Colonic mucosa (tissue), 4 donors: ENCODE data around the gene ATP13A5. TPM values are rescaled to one million over a fixed set of nuclear protein-coding genes. Genes with fewer than 3 reads are reported as not detected.

ENCODE experiments used
- DNase-seq: peaks from one replicate; pipeline ENCODE4 v3.0.0-alpha.2; 2020
- H3K27ac ChIP-seq: fragments of 200-600 bp; one replicate; pipeline ENCODE4 v1.8.0; 2021
- H3K27me3 ChIP-seq: fragments of 200-600 bp; one replicate; pipeline ENCODE4 v1.8.0; 2021
- H3K36me3 ChIP-seq: fragments of 200-600 bp; one replicate; pipeline ENCODE4 v1.8.0; 2021
- H3K4me1 ChIP-seq: fragments of 200-600 bp; one replicate; pipeline ENCODE4 v1.8.0; 2021; ENCODE audit warnings: mild to moderate bottlenecking
- H3K4me3 ChIP-seq: fragments of 200-600 bp; one replicate; pipeline ENCODE4 v1.8.0; 2021
- H3K9ac ChIP-seq, 2 donors: one replicate each; pipeline ENCODE4 v1.7.0; 2013; ENCODE audit warnings: control low read depth in 2 of 2, low read depth in 2 of 2, low read length in 2 of 2
- H3K9me3 ChIP-seq: fragments of 200-600 bp; one replicate; pipeline ENCODE4 v1.8.0; 2021
- intact Hi-C: fragments of 100-400 bp; cut with DNase I; formaldehyde crosslinking; loops from one replicate; pipeline ENCODE4 v1.14.1; 2022
- total RNA-seq, 2 donors: library from RNA; stranded (reverse); fragmentation: NEBNext Ultra II Directional in 1 of 2; extraction: Animal tissue kit (Norgen Biotek cat#: 25700) in 1 of 2; gene quantifications; one replicate each; pipeline ENCODE4 v1.2.1, GENCODE V29; 2021
- TF ChIP-seq, protein P1 (sequence below): fragments of 200-600 bp; IDR thresholded peaks from one replicate; pipeline ENCODE4 v1.8.0; 2022; ENCODE audit warnings: antibody characterized with exemption, mild to moderate bottlenecking
- donor health status: healthy.
- donor health status: DM: no; HTN: no; CAD: no.
- donor health status: DM: no; HTN: no; CAD: no.

Gene ATP13A5
- total RNA-seq, 2 donors from 2014 or later: 0.05 to 0.37 TPM

DNA sequence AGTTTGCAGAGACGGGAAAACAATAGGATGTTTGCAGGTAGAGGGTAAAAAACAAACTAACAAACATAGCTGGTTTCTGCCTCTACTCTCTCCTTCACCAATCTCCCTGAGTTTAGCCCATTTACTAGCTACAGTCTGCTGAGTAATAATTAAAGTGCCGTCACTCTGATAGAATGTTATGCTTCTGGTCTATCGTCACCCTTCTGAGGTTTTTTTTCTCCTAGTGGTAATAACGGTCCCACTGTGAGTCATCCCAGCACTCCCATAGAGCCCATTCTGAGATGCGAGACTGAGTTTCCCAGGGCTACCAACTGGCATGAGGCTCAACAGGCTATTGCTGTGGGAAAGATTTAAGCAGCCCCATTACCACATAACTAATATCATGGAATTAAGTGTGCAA lies 81.1 kb downstream of the ATP13A5 start:
- Histone ChIP-seq H3K9ac (no peak overlapping the region), H3K4me3 (no peak overlapping the region), H3K4me1 (no peaks in the 10 kb centered on the region), H3K9me3 (no peaks in the 10 kb centered on the region), H3K36me3 (no peaks in the 10 kb centered on the region), H3K27ac (no peak overlapping the region), H3K27me3 (no peaks in the 10 kb centered on the region)
- intact Hi-C loops: no loop called here
- TF ChIP-seq, protein P1, sequence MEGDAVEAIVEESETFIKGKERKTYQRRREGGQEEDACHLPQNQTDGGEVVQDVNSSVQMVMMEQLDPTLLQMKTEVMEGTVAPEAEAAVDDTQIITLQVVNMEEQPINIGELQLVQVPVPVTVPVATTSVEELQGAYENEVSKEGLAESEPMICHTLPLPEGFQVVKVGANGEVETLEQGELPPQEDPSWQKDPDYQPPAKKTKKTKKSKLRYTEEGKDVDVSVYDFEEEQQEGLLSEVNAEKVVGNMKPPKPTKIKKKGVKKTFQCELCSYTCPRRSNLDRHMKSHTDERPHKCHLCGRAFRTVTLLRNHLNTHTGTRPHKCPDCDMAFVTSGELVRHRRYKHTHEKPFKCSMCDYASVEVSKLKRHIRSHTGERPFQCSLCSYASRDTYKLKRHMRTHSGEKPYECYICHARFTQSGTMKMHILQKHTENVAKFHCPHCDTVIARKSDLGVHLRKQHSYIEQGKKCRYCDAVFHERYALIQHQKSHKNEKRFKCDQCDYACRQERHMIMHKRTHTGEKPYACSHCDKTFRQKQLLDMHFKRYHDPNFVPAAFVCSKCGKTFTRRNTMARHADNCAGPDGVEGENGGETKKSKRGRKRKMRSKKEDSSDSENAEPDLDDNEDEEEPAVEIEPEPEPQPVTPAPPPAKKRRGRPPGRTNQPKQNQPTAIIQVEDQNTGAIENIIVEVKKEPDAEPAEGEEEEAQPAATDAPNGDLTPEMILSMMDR: no peak
- no peak for DNase-seq

DNA sequence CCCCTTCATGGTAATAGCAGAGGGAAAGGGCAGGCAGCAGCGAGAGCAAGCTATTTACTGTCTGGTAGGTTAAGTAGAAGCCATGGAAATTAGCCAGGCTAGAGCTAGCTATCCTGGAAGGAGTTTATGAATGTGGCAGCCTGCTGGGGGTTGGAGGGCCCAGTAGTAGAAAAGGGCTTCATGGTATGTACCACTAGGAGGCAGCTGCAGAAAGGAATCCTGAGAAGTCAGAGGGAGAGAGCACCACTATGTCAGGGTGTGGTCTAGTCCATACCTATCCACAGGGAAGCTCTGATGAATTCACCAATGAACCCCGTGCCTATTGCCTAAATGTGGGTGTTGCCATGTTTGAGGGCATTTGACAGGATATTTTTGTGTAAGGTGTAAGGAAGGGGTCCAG lies 82.6 kb downstream of the ATP13A5 start:
- Histone ChIP-seq H3K4me1 (no peaks in the 10 kb centered on the region), H3K27me3 (no peaks in the 10 kb centered on the region), H3K9ac (no peak overlapping the region), H3K36me3 (no peaks in the 10 kb centered on the region), H3K9me3 (no peaks in the 10 kb centered on the region), H3K4me3 (no peak overlapping the region), H3K27ac (no peak overlapping the region)
- intact Hi-C loops: no loop called here
- TF ChIP-seq, protein P1: no peak
- DNase-seq: no peak

DNA sequence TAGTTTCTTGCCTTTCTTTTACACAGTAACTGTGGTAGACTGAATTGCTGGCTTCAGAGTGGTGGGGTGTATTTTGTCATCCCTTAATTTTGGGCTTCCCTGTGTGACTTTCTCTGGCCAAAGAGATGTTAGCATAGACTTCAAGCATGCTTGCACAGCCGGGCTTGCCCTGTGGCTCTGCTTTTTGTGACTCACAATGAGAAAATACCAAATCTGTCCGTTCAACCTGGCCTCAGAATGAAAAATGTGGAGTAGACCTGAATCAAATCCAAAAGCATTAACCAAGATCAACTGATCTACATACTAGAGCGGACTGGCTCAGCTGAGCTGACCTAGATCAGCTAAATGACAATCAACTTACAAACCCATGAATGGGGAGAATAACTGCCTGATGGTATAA lies 86.2 kb downstream of the ATP13A5 start:
- intact Hi-C loops: no loop called here
- TF ChIP-seq, protein P1: no peak
- Histone ChIP-seq H3K36me3 (no peaks in the 10 kb centered on the region), H3K9ac (no peak overlapping the region), H3K4me3 (no peak overlapping the region), H3K27me3 (no peaks in the 10 kb centered on the region), H3K9me3 (no peaks in the 10 kb centered on the region), H3K4me1 (no peaks in the 10 kb centered on the region), H3K27ac (no peak overlapping the region)
- no peak for DNase-seq

DNA sequence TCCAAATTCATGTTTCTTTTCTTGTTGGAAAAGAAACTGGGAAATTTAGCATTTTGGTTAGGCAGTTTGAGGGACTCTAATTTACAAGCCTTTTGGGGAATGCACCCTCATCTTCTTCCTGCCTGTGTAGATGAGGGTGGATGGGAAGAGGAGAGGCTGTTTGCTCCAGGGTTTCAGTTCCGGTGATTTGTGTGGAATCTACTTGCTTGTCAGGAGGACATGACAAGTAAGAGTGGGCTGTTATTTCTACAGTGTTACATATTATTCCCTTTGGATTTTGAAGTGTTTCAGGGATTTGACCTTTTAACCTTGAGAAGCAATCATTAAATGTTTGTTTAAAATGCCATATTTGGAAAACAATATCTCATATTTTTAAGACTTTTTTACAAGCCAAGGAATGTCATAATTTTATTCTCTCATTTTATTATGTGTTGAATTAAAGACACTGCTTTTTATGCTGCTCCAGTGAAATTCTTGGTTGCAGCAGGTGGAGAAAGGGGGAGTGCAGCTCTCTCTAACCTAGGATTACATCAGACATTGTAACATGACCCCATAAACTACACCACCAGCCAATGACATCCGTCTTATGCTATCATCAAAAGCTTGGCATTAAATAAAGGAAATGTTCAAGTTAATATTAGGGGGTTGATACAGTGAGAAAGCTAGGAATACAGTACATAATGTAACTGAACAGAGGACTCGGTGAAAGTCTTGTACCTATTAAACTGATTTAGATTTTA lies 107.3 kb downstream of the ATP13A5 start:
- TF ChIP-seq, protein P1: no peak
- H3K9ac ChIP-seq: no peak overlapping the region
- H3K9me3 ChIP-seq: no peaks in the 10 kb centered on the region
- H3K4me3 ChIP-seq: no peak overlapping the region
- no peaks in the 10 kb centered on the region for H3K36me3 ChIP-seq
- intact Hi-C loops: no loop called here
- DNase-seq: no peak
- no peak overlapping the region for H3K27ac ChIP-seq
- H3K27me3 ChIP-seq: no peaks in the 10 kb centered on the region
- H3K4me1 ChIP-seq: no peaks in the 10 kb centered on the region

DNA sequence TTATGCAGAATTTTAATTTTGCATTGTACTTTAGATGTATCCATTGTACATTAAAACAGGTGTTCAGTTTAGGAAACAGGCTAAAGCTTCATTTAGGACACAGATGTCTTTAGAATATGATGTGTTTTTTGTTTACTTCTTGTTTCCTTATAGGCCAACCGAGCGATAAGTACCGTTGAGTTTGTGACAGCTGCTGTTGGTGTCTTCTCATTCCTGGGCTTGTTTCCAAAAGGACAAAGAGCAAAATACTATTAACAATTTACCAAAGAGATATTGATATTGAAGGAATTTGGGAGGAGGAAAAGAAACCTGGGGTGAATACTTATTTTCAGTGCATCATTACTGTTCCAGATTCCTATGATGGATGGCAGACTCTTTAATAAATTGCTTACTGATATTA lies 108.1 kb downstream of the ATP13A5 start:
- Histone ChIP-seq H3K9ac (no peak overlapping the region), H3K4me1 (no peaks in the 10 kb centered on the region), H3K36me3 (no peaks in the 10 kb centered on the region), H3K9me3 (no peaks in the 10 kb centered on the region), H3K27me3 (no peaks in the 10 kb centered on the region), H3K27ac (no peak overlapping the region), H3K4me3 (no peak overlapping the region)
- intact Hi-C loops: no loop called here
- DNase-seq: no peak
- TF ChIP-seq, protein P1: no peak
